Uterus (tissue), 2 donors: ENCODE data around the gene XRCC6.
"Not testable (repeated sequence)": the region's sequence is repeated elsewhere in the genome, so short reads cannot be mapped to it uniquely, and the experiment has no call there.

Experiments
- CTCF ChIP-seq, 4 experiments: fragments of 200-600 bp in 2 of 4; fragments of 450-650 bp in 2 of 4; sonication (generic) in 2 of 4; IDR thresholded peaks; one replicate each; pipeline ENCODE4 v1.5.1; 2016 to 2019; ENCODE audit warnings: antibody characterized with exemption in 4 of 4, mild to moderate bottlenecking in 2 of 4, moderate library complexity in 1 of 4
- POLR2A ChIP-seq, 2 donors: fragments of 450-650 bp; IDR thresholded peaks; one replicate each; pipeline ENCODE4 v1.6.1; 2016; ENCODE audit warnings: antibody characterized with exemption in 2 of 2, mild to moderate bottlenecking in 1 of 2, moderate library complexity in 1 of 2

DNA sequence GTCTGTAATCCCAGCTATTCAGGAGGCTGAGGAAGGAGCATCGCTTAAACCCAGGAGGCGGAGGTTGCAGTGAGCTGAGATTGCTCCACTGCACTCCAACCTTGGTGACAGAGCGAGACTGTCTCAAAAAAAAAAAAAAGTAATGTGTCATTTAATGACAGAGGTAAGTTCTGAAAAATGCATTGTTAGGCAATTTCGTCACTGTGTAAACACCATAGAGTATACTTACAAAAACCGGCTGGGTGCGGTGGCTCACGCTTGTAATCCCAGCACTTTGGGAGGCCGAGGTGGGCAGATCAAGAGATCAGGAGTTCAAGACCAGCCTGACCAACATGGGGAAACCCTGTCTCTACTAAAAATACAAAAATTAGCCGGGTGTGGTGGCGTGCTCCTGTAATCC lies 51.0 kb downstream of the XRCC6 start:
- not testable (repeated sequence) for TF ChIP-seq CTCF, POLR2A (IDR thresholded peaks at IDR 0.05)
